B cell (primary cell): Measurements from ENCODE around the gene GPR158. TPM values are rescaled to one million over a fixed set of nuclear protein-coding genes. Genes with fewer than 3 reads are reported as not detected.

Source experiments
- ATAC-seq: fragments of 200-7000 bp; cut with Tn5 transposase; one replicate; pipeline ENCODE4 v1.10.0; 2021; ENCODE audit warnings: low read depth, mild to moderate bottlenecking, moderate number of reproducible peaks, moderate library complexity
- CTCF ChIA-PET: fragments of 350-600 bp; sonication (Branson Sonifier 250); formaldehyde crosslinking; loops from one replicate; lab custom pipeline; 2021; ENCODE audit warnings: antibody characterized with exemption, inconsistent platforms; lab: Charles Lee
- POLR2A ChIA-PET: fragments of 350-600 bp; sonication (Branson Sonifier 250); formaldehyde crosslinking; loops from one replicate; lab custom pipeline; 2021; ENCODE audit warnings: antibody characterized with exemption; lab: Charles Lee
- DNase-seq: peaks from one replicate; pipeline ENCODE4 v3.0.0; 2013
- H2AFZ ChIP-seq: 2 replicates; pipeline ENCODE4 v1.6.1; 2012; ENCODE audit warnings: mild to moderate bottlenecking, low read depth, low read length; ENCODE audit not compliant: insufficient read depth, poor library complexity, severe bottlenecking
- H3K27ac ChIP-seq, 2 donors: 1 replicate in 1 of 2; 2 replicates in 1 of 2; pipeline ENCODE4 v1.5.1; 2012 to 2013; ENCODE audit warnings: low read length in 2 of 2, mild to moderate bottlenecking in 2 of 2, moderate library complexity in 1 of 2
- H3K27me3 ChIP-seq, 4 experiments: fragments of 200-600 bp in 1 of 4; sonication (generic) in 1 of 4; replicated peaks in 1 of 4; 1 replicate in 2 of 4; 2 replicates in 2 of 4; pipeline versions ENCODE4 v1.6.1 to v1.7.0; 2013 to 2016; ENCODE audit warnings: low read length in 3 of 4, mild to moderate bottlenecking in 2 of 4, mixed read lengths in 1 of 4, moderate library complexity in 1 of 4; ENCODE audit not compliant: insufficient read depth in 4 of 4, control insufficient read depth in 3 of 4; ENCODE audit errors: control extremely low read depth in 1 of 4
- H3K36me3 ChIP-seq, 2 experiments: replicated peaks in 1 of 2; 1 replicate in 1 of 2; 2 replicates in 1 of 2; pipeline versions ENCODE4 v1.6.1 to v1.7.1; 2013; ENCODE audit warnings: low read length in 1 of 2; ENCODE audit not compliant: insufficient read depth in 2 of 2, control insufficient read depth in 1 of 2; ENCODE audit errors: control extremely low read depth in 1 of 2, extremely low read depth in 1 of 2
- H3K4me1 ChIP-seq, 2 donors: fragments of 200-600 bp in 1 of 2; sonication (generic) in 1 of 2; 1 replicate in 1 of 2; 2 replicates in 1 of 2; pipeline versions ENCODE4 v1.5.1 to v1.6.1; 2013 to 2017; ENCODE audit warnings: low read length in 2 of 2; ENCODE audit not compliant: control insufficient read depth in 2 of 2, insufficient read depth in 2 of 2
- H3K4me2 ChIP-seq: replicated peaks from 2 replicates; pipeline ENCODE3; 2012; ENCODE audit warnings: mild to moderate bottlenecking, low read depth, low read length; ENCODE audit not compliant: poor library complexity, severe bottlenecking
- H3K4me3 ChIP-seq, 5 experiments: fragments of 200-600 bp in 1 of 5; sonication (generic) in 1 of 5; 1 replicate in 3 of 5; 2 replicates in 2 of 5; pipeline versions ENCODE4 v1.5.1 to v1.7.0; 2011 to 2016; ENCODE audit warnings: low read length in 4 of 5, mild to moderate bottlenecking in 4 of 5, low read depth in 2 of 5, control low read depth in 1 of 5, moderate library complexity in 1 of 5; ENCODE audit not compliant: insufficient read depth in 1 of 5; ENCODE audit errors: control extremely low read depth in 1 of 5, extremely low read depth in 1 of 5
- H3K79me2 ChIP-seq: fragments of 200-600 bp; sonication (generic); one replicate; pipeline ENCODE4 v1.6.0; 2016; ENCODE audit warnings: low read length; ENCODE audit not compliant: control insufficient read depth, insufficient read depth
- H3K9ac ChIP-seq: fragments of 200-600 bp; sonication (generic); 2 replicates; pipeline ENCODE4 v1.6.1; 2017; ENCODE audit warnings: mild to moderate bottlenecking, low read length, moderate library complexity
- H3K9me3 ChIP-seq, 3 donors: one replicate each; pipeline versions ENCODE4 v1.6.1 to v1.7.1; 2013; ENCODE audit warnings: low read length in 2 of 3; ENCODE audit not compliant: control insufficient read depth in 2 of 3, insufficient read depth in 1 of 3; ENCODE audit errors: control extremely low read depth in 1 of 3
- H4K20me1 ChIP-seq: 2 replicates; pipeline ENCODE4 v1.6.0; 2012; ENCODE audit warnings: mild to moderate bottlenecking, low read length; ENCODE audit not compliant: insufficient read depth, control insufficient read depth, poor library complexity, severe bottlenecking
- H3K27ac Mint-ChIP-seq: one replicate; pipeline ENCODE4 v1.8.0; 2021; ENCODE audit warnings: mixed read lengths
- H3K27me3 Mint-ChIP-seq: one replicate; pipeline ENCODE4 v1.8.0; 2021; ENCODE audit warnings: mixed read lengths
- H3K4me1 Mint-ChIP-seq: one replicate; pipeline ENCODE4 v1.8.0; 2021; ENCODE audit warnings: mixed read lengths
- H3K4me3 Mint-ChIP-seq: one replicate; pipeline ENCODE4 v1.8.0; 2021; ENCODE audit warnings: mixed read lengths
- H3K9me3 Mint-ChIP-seq: one replicate; pipeline ENCODE4 v1.8.0; 2022; ENCODE audit warnings: mixed read lengths; ENCODE audit not compliant: insufficient read depth
- EZH2 ChIP-seq: IDR thresholded peaks from 2 replicates; pipeline ENCODE4 v1.6.1; 2012; ENCODE audit warnings: borderline replicate concordance, low read depth, mild to moderate bottlenecking, moderate library complexity, low read length; ENCODE audit not compliant: insufficient read depth, poor library complexity, severe bottlenecking
- WGBS: methylation state at CpG from one replicate; pipeline ENCODE4 v1.1.5; 2013; ENCODE audit warnings: missing lambda C conversion rate; ENCODE audit not compliant: insufficient coverage; 5-methylcytosine and 5-hydroxymethylcytosine counted together
- intact Hi-C: fragments of 100-400 bp; cut with micrococcal nuclease; formaldehyde crosslinking; loops from one replicate; pipeline ENCODE4 v1.10.0; 2022
- polyA plus RNA-seq: library from polyadenylated mRNA; depleted of rRNA; stranded (reverse); fragments of >200 nt; gene quantifications from 2 replicates; pipeline ENCODE4 v1.2.3, GENCODE V29; 2012
- total RNA-seq, 2 donors: library from RNA; stranded (reverse); fragments of 120-200 nt in 1 of 2; gene quantifications; 1 replicate in 1 of 2; 2 replicates in 1 of 2; pipeline versions ENCODE4 v1.2.3 to v1.2.4, GENCODE V29; 2013 to 2022
- TF ChIP-seq, protein P1 (sequence below): fragments of 200-600 bp; IDR thresholded peaks from one replicate; pipeline ENCODE4 v1.8.0; 2022; ENCODE audit warnings: antibody characterized with exemption, mild to moderate bottlenecking

Gene GPR158
- total and polyA plus RNA-seq, 2 donors (not counting 1 experiment from before 2014, with no cell fraction given) = not detected

DNA sequence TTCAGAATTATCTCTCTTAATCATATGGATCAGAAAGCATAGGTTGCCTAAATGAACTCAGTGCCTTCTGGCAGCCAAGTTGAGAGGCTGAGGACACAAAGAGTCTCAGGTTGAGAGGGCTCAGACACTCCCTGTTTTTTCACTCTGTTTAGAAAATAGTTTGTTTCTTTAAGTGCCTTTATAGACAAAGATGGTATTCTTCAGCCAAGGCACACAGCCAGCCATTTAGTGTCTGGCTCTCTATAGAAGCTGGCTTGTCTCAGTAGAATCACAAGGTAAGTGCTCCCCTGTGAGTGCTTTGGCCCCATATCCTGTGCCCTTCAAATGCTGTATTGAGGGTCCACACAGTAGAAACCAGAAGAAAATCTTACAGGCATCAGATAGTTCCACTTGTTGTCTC, 3.6 kb downstream of the GPR158 start:
- intact Hi-C loops = no loop called here
- peaks cover 27% of the 10 kb centered on the region for H3K27me3 Mint-ChIP-seq

GRCh38 chr10:25180801-25181200, 6.0 kb downstream of the GPR158 start:
- Histone ChIP-seq H4K20me1 (no peaks in the 10 kb centered on the region), H3K27me3 (peaks cover 0 to 28% (median 8%) of the 10 kb centered on the region in 4 experiments), H3K36me3 (no peaks in the 10 kb centered on the region), H3K27ac (no peak overlapping the region), H3K4me3 (no peak overlapping the region), H3K9ac (no peak overlapping the region), H3K79me2 (no peaks in the 10 kb centered on the region), H3K4me1 (peaks cover 0 to 4% of the 10 kb centered on the region in 2 donors), H3K9me3 (peaks cover 0 to 5% (median 0%) of the 10 kb centered on the region in 3 donors), H2AFZ (no peak overlapping the region), H3K4me2 (no peak overlapping the region)
- intact Hi-C loops = no loop called here
- Mint-ChIP-seq H3K27me3 (peaks cover 20% of the 10 kb centered on the region), H3K4me1 (peaks cover 4% of the 10 kb centered on the region), H3K9me3 (no peaks in the 10 kb centered on the region), H3K4me3 (no peak overlapping the region), H3K27ac (no peak overlapping the region)
- ATAC-seq (no peak), DNase-seq (no peak)
- ChIA-PET POLR2A (no interaction called here), CTCF (no interaction called here)
- WGBS = 100% methylated on average over 1 of the region's 2 CpGs
- TF ChIP-seq EZH2 = no peak
- TF ChIP-seq, protein P1, sequence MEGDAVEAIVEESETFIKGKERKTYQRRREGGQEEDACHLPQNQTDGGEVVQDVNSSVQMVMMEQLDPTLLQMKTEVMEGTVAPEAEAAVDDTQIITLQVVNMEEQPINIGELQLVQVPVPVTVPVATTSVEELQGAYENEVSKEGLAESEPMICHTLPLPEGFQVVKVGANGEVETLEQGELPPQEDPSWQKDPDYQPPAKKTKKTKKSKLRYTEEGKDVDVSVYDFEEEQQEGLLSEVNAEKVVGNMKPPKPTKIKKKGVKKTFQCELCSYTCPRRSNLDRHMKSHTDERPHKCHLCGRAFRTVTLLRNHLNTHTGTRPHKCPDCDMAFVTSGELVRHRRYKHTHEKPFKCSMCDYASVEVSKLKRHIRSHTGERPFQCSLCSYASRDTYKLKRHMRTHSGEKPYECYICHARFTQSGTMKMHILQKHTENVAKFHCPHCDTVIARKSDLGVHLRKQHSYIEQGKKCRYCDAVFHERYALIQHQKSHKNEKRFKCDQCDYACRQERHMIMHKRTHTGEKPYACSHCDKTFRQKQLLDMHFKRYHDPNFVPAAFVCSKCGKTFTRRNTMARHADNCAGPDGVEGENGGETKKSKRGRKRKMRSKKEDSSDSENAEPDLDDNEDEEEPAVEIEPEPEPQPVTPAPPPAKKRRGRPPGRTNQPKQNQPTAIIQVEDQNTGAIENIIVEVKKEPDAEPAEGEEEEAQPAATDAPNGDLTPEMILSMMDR = no peak

More for the DNA sequence above, 3.6 kb downstream of the GPR158 start:
- Histone ChIP-seq H3K4me3 (no peak overlapping the region), H3K27me3 (peaks cover 0 to 49% (median 20%) of the 10 kb centered on the region in 4 experiments), H3K4me2 (no peak overlapping the region), H3K9me3 (peaks cover 0 to 21% (median 0%) of the 10 kb centered on the region in 3 donors), H3K4me1 (peaks cover 0 to 4% of the 10 kb centered on the region in 2 donors), H3K79me2 (no peaks in the 10 kb centered on the region), H3K9ac (no peak overlapping the region), H2AFZ (no peak overlapping the region), H3K36me3 (no peaks in the 10 kb centered on the region), H4K20me1 (no peaks in the 10 kb centered on the region), H3K27ac (no peak overlapping the region)
- Mint-ChIP-seq H3K4me3 (no peak overlapping the region), H3K4me1 (peaks cover 6% of the 10 kb centered on the region), H3K9me3 (no peaks in the 10 kb centered on the region), H3K27ac (no peak overlapping the region)
- POLR2A ChIA-PET = no interaction called here
- no peak for TF ChIP-seq EZH2
- TF ChIP-seq, protein P1 = no peak
- no peak for ATAC-seq
- DNase-seq = no peak
- CTCF ChIA-PET = no interaction called here
